SK-N-SH (cell line): ENCODE measurements around the gene KSR2. TPM values are rescaled to one million over a fixed set of nuclear protein-coding genes. Genes with fewer than 3 reads are reported as not detected.

ENCODE experiments used
- CTCF ChIA-PET: fragments of 300-600, 350-600 bp; formaldehyde crosslinking; extraction: SDS; loops from one replicate; lab custom pipeline; 2021; lab: Yijun Ruan, JAX
- POLR2A ChIA-PET: fragments of 350-600 bp; sonication (Branson Sonifier 250); formaldehyde crosslinking; extraction: SDS; loops from one replicate; lab custom pipeline; 2020; ENCODE audit warnings: antibody characterized with exemption, inconsistent platforms; lab: Yijun Ruan, JAX
- DNase-seq: peaks from one replicate; pipeline ENCODE4 v3.0.0; 2012
- H2AFZ ChIP-seq: fragments of 200-600 bp; sonication (generic); 2 replicates; pipeline ENCODE4 v1.8.1; 2016; ENCODE audit warnings: antibody characterized with exemption, mild to moderate bottlenecking, low read depth
- H3F3A ChIP-seq: fragments of 200-600 bp; sonication (generic); replicated peaks from 2 replicates; pipeline ENCODE3; 2016; ENCODE audit warnings: antibody characterized with exemption, mild to moderate bottlenecking; ENCODE audit not compliant: insufficient read depth
- H3K27ac ChIP-seq, 2 experiments: fragments of 200-500 bp in 1 of 2; fragments of 200-600 bp in 1 of 2; sonication (Bioruptor generic) in 1 of 2; sonication (generic), shearing (Covaris generic) in 1 of 2; 2 replicates each; pipeline versions ENCODE4 v1.5.1 to v1.6.1; 2014 to 2016; ENCODE audit warnings: low read depth in 2 of 2, inconsistent platforms in 1 of 2, low read length in 1 of 2, mild to moderate bottlenecking in 1 of 2, mixed read lengths in 1 of 2
- H3K27me3 ChIP-seq: fragments of 200-600 bp; sonication (generic), shearing (Covaris generic); 2 replicates; pipeline ENCODE4 v1.6.1; 2016; ENCODE audit warnings: mixed run types; ENCODE audit not compliant: insufficient read depth
- H3K36me3 ChIP-seq, 2 experiments: fragments of 200-500 bp in 1 of 2; fragments of 200-600 bp in 1 of 2; sonication (Bioruptor generic) in 1 of 2; sonication (generic) in 1 of 2; replicated peaks in 1 of 2; 2 replicates each; pipeline versions ENCODE3 to v1.5.1; 2014 to 2016; ENCODE audit warnings: low read length in 1 of 2, mild to moderate bottlenecking in 1 of 2; ENCODE audit not compliant: insufficient read depth in 2 of 2, control insufficient read depth in 1 of 2
- H3K4me1 ChIP-seq, 2 experiments: fragments of 200-500 bp in 1 of 2; fragments of 200-600 bp in 1 of 2; sonication (Bioruptor generic) in 1 of 2; sonication (generic), shearing (Covaris generic) in 1 of 2; 2 replicates each; pipeline versions ENCODE4 v1.5.1 to v1.6.1; 2014 to 2016; ENCODE audit warnings: low read depth in 1 of 2, low read length in 1 of 2, mixed run types in 1 of 2; ENCODE audit not compliant: insufficient read depth in 2 of 2, control insufficient read depth in 1 of 2
- H3K4me2 ChIP-seq: fragments of 200-600 bp; sonication (generic), shearing (Covaris generic); 2 replicates; pipeline ENCODE4 v1.6.1; 2017; ENCODE audit warnings: mixed run types
- H3K4me3 ChIP-seq, 2 experiments: fragments of 200-500 bp in 1 of 2; fragments of 200-600 bp in 1 of 2; sonication (Bioruptor generic) in 1 of 2; sonication (generic), shearing (Covaris generic) in 1 of 2; 2 replicates each; pipeline versions ENCODE4 v1.5.1 to v1.8.1; 2014 to 2016; ENCODE audit warnings: low read depth in 2 of 2, inconsistent platforms in 1 of 2, low read length in 1 of 2, mild to moderate bottlenecking in 1 of 2, mixed read lengths in 1 of 2, moderate library complexity in 1 of 2
- H3K79me2 ChIP-seq: fragments of 200-600 bp; sonication (generic); 2 replicates; pipeline ENCODE4 v1.8.1; 2017; ENCODE audit warnings: mild to moderate bottlenecking; ENCODE audit not compliant: insufficient read depth
- H3K9ac ChIP-seq: fragments of 200-600 bp; sonication (generic); 2 replicates; pipeline ENCODE4 v1.6.1; 2017; ENCODE audit warnings: mixed run types
- H3K9me2 ChIP-seq: fragments of 200-600 bp; sonication (generic); 2 replicates; pipeline ENCODE4 v1.6.1; 2017; ENCODE audit warnings: mixed run types
- H3K9me3 ChIP-seq: fragments of 200-600 bp; sonication (generic); 2 replicates; pipeline ENCODE4 v1.6.1; 2017; ENCODE audit warnings: mixed run types, mild to moderate bottlenecking, moderate library complexity
- H4K20me1 ChIP-seq: fragments of 200-600 bp; sonication (generic); 2 replicates; pipeline ENCODE4 v1.6.1; 2017; ENCODE audit warnings: mild to moderate bottlenecking, mixed run types; ENCODE audit not compliant: insufficient read depth
- CHD2 ChIP-seq: fragments of 150-350 bp; IDR thresholded peaks from 2 replicates; pipeline ENCODE4 v1.6.1; 2018; ENCODE audit warnings: low read length; ENCODE audit not compliant: partially characterized antibody
- CTCF ChIP-seq: fragments of 200-600 bp; sonication (generic); IDR thresholded peaks from 2 replicates; pipeline ENCODE4 v1.6.1; 2017; ENCODE audit warnings: antibody characterized with exemption, mild to moderate bottlenecking, moderate library complexity
- EZH2phosphoT487 ChIP-seq: fragments of 200-600 bp; sonication (generic); IDR thresholded peaks from 2 replicates; pipeline ENCODE4 v1.6.1; 2017; ENCODE audit warnings: low read depth, mixed run types, mild to moderate bottlenecking, antibody characterized with exemption, moderate library complexity, borderline replicate concordance
- FOSL2 ChIP-seq: IDR thresholded peaks from 2 replicates; pipeline ENCODE4 v1.4.0; 2012; ENCODE audit warnings: low read depth, mild to moderate bottlenecking, moderate library complexity, borderline replicate concordance
- FOXJ3 ChIP-seq: sonication (generic); formaldehyde crosslinking; IDR thresholded peaks from 2 replicates; pipeline ENCODE4 v1.5.1; 2020; ENCODE audit warnings: mild to moderate bottlenecking, missing genetic modification reagents
- FOXM1 ChIP-seq: IDR thresholded peaks from 2 replicates; pipeline ENCODE4 v1.4.0; 2012; ENCODE audit warnings: low read depth, mild to moderate bottlenecking
- GABPA ChIP-seq: IDR thresholded peaks from 2 replicates; pipeline ENCODE4 v1.4.0; 2012; ENCODE audit warnings: low read depth, mild to moderate bottlenecking
- GATA2 ChIP-seq: sonication (generic); formaldehyde crosslinking; IDR thresholded peaks from 2 replicates; pipeline ENCODE4 v1.5.0; 2020; ENCODE audit warnings: mild to moderate bottlenecking, missing genetic modification reagents
- JUND ChIP-seq: IDR thresholded peaks from 2 replicates; pipeline ENCODE4 v1.4.0; 2012
- NFIC ChIP-seq: IDR thresholded peaks from 2 replicates; pipeline ENCODE4 v1.4.0; 2012; ENCODE audit warnings: borderline replicate concordance
- NRF1 ChIP-seq: IDR thresholded peaks from 2 replicates; pipeline ENCODE4 v1.6.1; 2012; ENCODE audit warnings: low read depth, mild to moderate bottlenecking, low read length
- POLR2AphosphoS5 ChIP-seq: IDR thresholded peaks from 2 replicates; pipeline ENCODE4 v1.6.1; 2012; ENCODE audit warnings: low read depth, low read length
- RAD21 ChIP-seq: IDR thresholded peaks from 2 replicates; pipeline ENCODE4 v1.6.1; 2012; ENCODE audit warnings: mild to moderate bottlenecking, low read length
- RCOR1 ChIP-seq: fragments of 150-350 bp; IDR thresholded peaks from 2 replicates; pipeline ENCODE4 v1.6.1; 2017; ENCODE audit warnings: antibody characterized with exemption, low read length
- RFX5 ChIP-seq: IDR thresholded peaks from 2 replicates; pipeline ENCODE4 v1.6.1; 2012; ENCODE audit warnings: mild to moderate bottlenecking, improper control_type of control experiment, low read length
- SIN3A ChIP-seq: IDR thresholded peaks from 2 replicates; pipeline ENCODE4 v1.6.1; 2012; ENCODE audit warnings: low read depth, mild to moderate bottlenecking, low read length, moderate library complexity, borderline replicate concordance
- SMC3 ChIP-seq: IDR thresholded peaks from 2 replicates; pipeline ENCODE4 v1.6.1; 2012; ENCODE audit warnings: low read depth, low read length, improper control_type of control experiment
- TAF1 ChIP-seq: IDR thresholded peaks from 2 replicates; pipeline ENCODE4 v1.6.1; 2012; ENCODE audit warnings: low read depth, mild to moderate bottlenecking, low read length, moderate library complexity, borderline replicate concordance
- TEAD4 ChIP-seq: IDR thresholded peaks from 2 replicates; pipeline ENCODE4 v1.4.0; 2012; ENCODE audit warnings: mild to moderate bottlenecking, borderline replicate concordance; ENCODE audit not compliant: insufficient read depth
- USF1 ChIP-seq: IDR thresholded peaks from 2 replicates; pipeline ENCODE4 v1.4.0; 2012; ENCODE audit warnings: low read depth, borderline replicate concordance
- USF2 ChIP-seq: fragments of 150-350 bp; IDR thresholded peaks from 2 replicates; pipeline ENCODE4 v1.6.1; 2017; ENCODE audit warnings: antibody characterized with exemption, low read length, low read depth, borderline replicate concordance
- YY1 ChIP-seq: IDR thresholded peaks from 2 replicates; pipeline ENCODE4 v1.4.0; 2012; ENCODE audit warnings: low read depth, mild to moderate bottlenecking
- ZBTB33 ChIP-seq: IDR thresholded peaks from 2 replicates; pipeline ENCODE4 v1.4.0; 2012; ENCODE audit warnings: low read depth, borderline replicate concordance
- WGBS: methylation state at CpG from one replicate; pipeline ENCODE4 v1.1.6; 2017; ENCODE audit warnings: low lambda C conversion rate; 5-methylcytosine and 5-hydroxymethylcytosine counted together
- polyA plus RNA-seq, 3 experiments: library from polyadenylated mRNA; depleted of rRNA; stranded (reverse); fragments of >200 nt; gene quantifications; 2 replicates each; pipeline ENCODE4 v1.2.3, GENCODE V29; 2012
- TF ChIP-seq, protein P1 (sequence below): IDR thresholded peaks from 2 replicates; pipeline ENCODE4; 2012

Gene KSR2
- polyA plus RNA-seq, 1 of the 3 experiments (the other 2 are of a cell fraction): 0.12 TPM

DNA sequence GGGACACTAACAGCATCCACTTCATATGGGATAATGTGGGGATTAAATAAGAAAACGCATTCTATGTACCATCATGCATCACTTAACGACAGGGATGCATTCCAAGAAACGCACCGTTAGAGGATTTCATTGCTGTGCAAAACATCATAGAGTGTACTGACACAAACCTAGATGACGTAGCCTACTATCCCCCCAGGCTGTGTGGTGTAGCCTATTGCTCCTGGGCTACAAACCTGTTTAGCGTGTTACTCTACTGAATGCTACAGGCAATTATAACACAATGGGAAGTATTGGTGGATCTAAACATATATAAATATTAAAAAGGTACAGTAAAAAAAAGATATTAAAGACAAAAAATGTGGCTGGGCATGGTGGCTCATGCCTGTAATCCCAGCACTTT lies 230.6 kb downstream of the KSR2 start:
- Histone ChIP-seq H3K9me3 (no peaks in the 10 kb centered on the region), H3K36me3 (no peaks in the 10 kb centered on the region), H4K20me1 (no peaks in the 10 kb centered on the region), H3K9me2 (no peaks in the 10 kb centered on the region), H3K4me2 (no peak overlapping the region), H3K4me3 (no peak overlapping the region), H3K79me2 (no peaks in the 10 kb centered on the region), H3K27ac (no peak overlapping the region), H3F3A (no peaks in the 10 kb centered on the region), H3K4me1 (no peaks in the 10 kb centered on the region; a peak in 1 of 4 replicates), H3K27me3 (no peaks in the 10 kb centered on the region), H2AFZ (no peak overlapping the region), H3K9ac (no peak overlapping the region)
- ChIA-PET POLR2A (no interaction called here), CTCF (interaction anchor here (0.7 to 0.9 kb wide), 3 partner anchors 16 to 99 kb away, joined by 3 read pairs; no protein-coding TSS in a partner anchor)
- no peak for DNase-seq
- 91% methylated on average over 6 of the region's 6 CpGs for WGBS
- TF ChIP-seq CTCF (no peak), EZH2phosphoT487 (no peak), GATA2 (CRISPR knock-in tag) (no peak), JUND (no peak), NFIC (no peak), TEAD4 (no peak), YY1 (no peak), ZBTB33 (no peak), SIN3A (no peak), FOXJ3 (CRISPR knock-in tag) (no peak)
- TF ChIP-seq, protein P1, sequence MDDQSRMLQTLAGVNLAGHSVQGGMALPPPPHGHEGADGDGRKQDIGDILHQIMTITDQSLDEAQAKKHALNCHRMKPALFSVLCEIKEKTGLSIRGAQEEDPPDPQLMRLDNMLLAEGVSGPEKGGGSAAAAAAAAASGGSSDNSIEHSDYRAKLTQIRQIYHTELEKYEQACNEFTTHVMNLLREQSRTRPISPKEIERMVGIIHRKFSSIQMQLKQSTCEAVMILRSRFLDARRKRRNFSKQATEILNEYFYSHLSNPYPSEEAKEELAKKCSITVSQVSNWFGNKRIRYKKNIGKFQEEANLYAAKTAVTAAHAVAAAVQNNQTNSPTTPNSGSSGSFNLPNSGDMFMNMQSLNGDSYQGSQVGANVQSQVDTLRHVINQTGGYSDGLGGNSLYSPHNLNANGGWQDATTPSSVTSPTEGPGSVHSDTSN: no peak

- Histone ChIP-seq H3K4me1 (no peaks in the 10 kb centered on the region; a peak in 1 of 4 replicates), H3K4me3 (no peak overlapping the region), H3K27me3 (no peaks in the 10 kb centered on the region), H4K20me1 (no peaks in the 10 kb centered on the region), H3K4me2 (no peak overlapping the region), H3K9me2 (no peaks in the 10 kb centered on the region), H3K79me2 (no peaks in the 10 kb centered on the region), H3F3A (no peaks in the 10 kb centered on the region), H3K9ac (no peak overlapping the region), H3K36me3 (no peaks in the 10 kb centered on the region), H3K27ac (no peak overlapping the region), H3K9me3 (no peaks in the 10 kb centered on the region), H2AFZ (no peak overlapping the region)
- DNase-seq: no peak
- ChIA-PET CTCF (no interaction called here), POLR2A (no interaction called here)
- WGBS: 63% methylated on average over 1 of the region's 1 CpG
- TF ChIP-seq GABPA: no peak
- TF ChIP-seq FOSL2: no peak
- no peak for TF ChIP-seq RCOR1
- no peak for TF ChIP-seq RAD21
- TF ChIP-seq NFIC: no peak
- no peak for TF ChIP-seq RFX5
- TF ChIP-seq NRF1: no peak
- TF ChIP-seq FOXM1: no peak
- TF ChIP-seq USF2: no peak
- no peak for TF ChIP-seq SIN3A
- TF ChIP-seq USF1: no peak
- TF ChIP-seq TAF1: no peak
- TF ChIP-seq POLR2AphosphoS5: no peak
- TF ChIP-seq SMC3: no peak
- no peak for TF ChIP-seq GATA2 (CRISPR knock-in tag)
- TF ChIP-seq CHD2: no peak
Observed at GRCh38 chr12:117733549-117733805, 235.3 kb downstream of the KSR2 start.
